ENCODE measurements around the gene IFT25.
"Not testable (repeated sequence)": the region's sequence is repeated elsewhere in the genome, so short reads cannot be mapped to it uniquely, and the experiment has no call there.

The IFT25 gene

GRCh38 chr1:53883600-53883999, 61.9 kb downstream of the IFT25 start:
- not testable (repeated sequence) for DNase-seq

GRCh38 chr1:53881853-53882252, 63.6 kb downstream of the IFT25 start:
- not testable (repeated sequence) for DNase-seq

- peak; percentile 44 to 50 for DNase-seq
Observed at GRCh38 chr1:53878492-53879105, 66.9 kb downstream of the IFT25 start.

GRCh38 chr1:53875150-53875549, 70.3 kb downstream of the IFT25 start:
- not testable (repeated sequence) for DNase-seq

GRCh38 chr1:53871773-53872484, 73.6 kb downstream of the IFT25 start:
- DNase-seq: no peak
